ENCODE measurements around the gene TNFAIP8. TPM values are rescaled to one million over a fixed set of nuclear protein-coding genes. Genes with fewer than 3 reads are reported as not detected.

TNFAIP8 gene
- total and polyA plus RNA-seq, 11 donors: 3.6 to 30.8 (median 12.6) TPM

- intact Hi-C loops (cut with DNase I): loop anchor here in 1 of 10 donors (5.0 kb wide), 1 partner anchor 39 kb away; the partner anchor contains the start of gene TNFAIP8
- TF ChIP-seq POLR2A (IDR thresholded peaks at IDR 0.05): no peak
- TF ChIP-seq, protein P1, sequence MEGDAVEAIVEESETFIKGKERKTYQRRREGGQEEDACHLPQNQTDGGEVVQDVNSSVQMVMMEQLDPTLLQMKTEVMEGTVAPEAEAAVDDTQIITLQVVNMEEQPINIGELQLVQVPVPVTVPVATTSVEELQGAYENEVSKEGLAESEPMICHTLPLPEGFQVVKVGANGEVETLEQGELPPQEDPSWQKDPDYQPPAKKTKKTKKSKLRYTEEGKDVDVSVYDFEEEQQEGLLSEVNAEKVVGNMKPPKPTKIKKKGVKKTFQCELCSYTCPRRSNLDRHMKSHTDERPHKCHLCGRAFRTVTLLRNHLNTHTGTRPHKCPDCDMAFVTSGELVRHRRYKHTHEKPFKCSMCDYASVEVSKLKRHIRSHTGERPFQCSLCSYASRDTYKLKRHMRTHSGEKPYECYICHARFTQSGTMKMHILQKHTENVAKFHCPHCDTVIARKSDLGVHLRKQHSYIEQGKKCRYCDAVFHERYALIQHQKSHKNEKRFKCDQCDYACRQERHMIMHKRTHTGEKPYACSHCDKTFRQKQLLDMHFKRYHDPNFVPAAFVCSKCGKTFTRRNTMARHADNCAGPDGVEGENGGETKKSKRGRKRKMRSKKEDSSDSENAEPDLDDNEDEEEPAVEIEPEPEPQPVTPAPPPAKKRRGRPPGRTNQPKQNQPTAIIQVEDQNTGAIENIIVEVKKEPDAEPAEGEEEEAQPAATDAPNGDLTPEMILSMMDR (IDR thresholded peaks at IDR 0.05): no peak
- DNase-seq: no peak
- 90 to 94% (median 91%) methylated on average over 6 of the region's 6 CpGs for WGBS, 4 donors
- H3K4me1 ChIP-seq: peaks cover 0 to 56% (median 3%) of the 10 kb centered on the region in 12 donors
- H3K27ac ChIP-seq: peak overlapping the region in 1 of 12 donors; percentile 28
- H3K36me3 ChIP-seq: peaks cover 0 to 28% (median 4%) of the 10 kb centered on the region in 9 donors
- H3K9me3 ChIP-seq: no peaks in the 10 kb centered on the region
- H3K4me3 ChIP-seq: no peak overlapping the region
- no peaks in the 10 kb centered on the region for H3K27me3 ChIP-seq
- no peak for ATAC-seq
Observed at GRCh38 chr5:119396030-119396664, 40.3 kb downstream of the TNFAIP8 start.

DNA sequence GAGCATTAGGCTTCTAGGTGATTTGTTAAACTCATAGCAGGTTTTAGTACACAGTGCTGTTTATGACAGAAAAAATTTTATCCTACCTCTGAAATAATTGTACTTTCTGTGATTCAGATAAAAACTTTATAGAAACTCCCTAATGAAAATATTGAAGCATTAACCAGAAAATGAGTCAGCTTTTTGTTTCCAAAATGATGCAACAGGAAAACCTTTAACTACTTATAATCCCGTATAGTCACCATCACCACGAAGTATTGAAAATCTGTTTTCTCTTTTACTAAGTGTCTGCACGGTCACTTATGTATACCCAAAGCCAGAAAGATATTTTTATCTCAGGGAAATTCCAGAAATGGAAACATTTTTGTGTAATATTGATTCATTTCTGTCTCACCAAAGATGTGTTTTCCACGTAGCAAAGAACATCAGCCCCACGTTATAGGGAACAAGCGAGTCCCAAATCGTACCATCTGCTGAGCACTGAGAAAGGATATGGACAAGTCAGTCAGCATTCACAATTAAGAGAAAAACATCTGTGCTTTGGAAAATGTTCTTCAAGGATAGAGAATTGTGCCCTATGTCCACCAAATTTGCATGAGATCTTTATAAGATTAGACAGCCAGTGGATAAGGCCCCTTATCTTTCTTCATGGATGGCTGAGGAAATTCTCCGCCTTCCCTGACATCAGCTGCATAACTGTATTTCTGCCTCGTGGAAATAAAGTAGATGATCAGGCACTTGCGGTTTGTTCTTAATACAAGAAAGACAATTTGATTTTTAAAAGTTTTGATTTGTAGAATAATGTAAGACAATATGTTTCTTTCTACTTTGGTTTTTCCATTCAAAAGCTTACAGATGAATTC lies 41.9 kb downstream of the TNFAIP8 start:
- H3K4me1 ChIP-seq: peaks cover 0 to 55% (median 3%) of the 10 kb centered on the region in 12 donors
- no peaks in the 10 kb centered on the region for H3K9me3 ChIP-seq
- ATAC-seq: no peak
- TF ChIP-seq, protein P1 (IDR thresholded peaks at IDR 0.05): no peak
- TF ChIP-seq POLR2A (IDR thresholded peaks at IDR 0.05): no peak
- H3K27me3 ChIP-seq: no peaks in the 10 kb centered on the region
- no peak for DNase-seq
- intact Hi-C loops (cut with DNase I): loop anchor here in 1 of 10 donors (5.0 kb wide), 1 partner anchor 40 kb away; the partner anchor contains the start of gene TNFAIP8
- H3K27ac ChIP-seq: peak overlapping the region in 2 of 12 donors; percentile 34 to 60
- H3K36me3 ChIP-seq: peaks cover 0 to 23% (median 4%) of the 10 kb centered on the region in 9 donors
- H3K4me3 ChIP-seq: no peak overlapping the region
- WGBS, 4 donors: 62 to 76% (median 71%) methylated on average over 10 of the region's 10 CpGs

- H3K36me3 ChIP-seq: peaks cover 0 to 12% (median 0%) of the 10 kb centered on the region in 9 donors
Observed at GRCh38 chr5:119398727-119399466, 43.1 kb downstream of the TNFAIP8 start.

DNA sequence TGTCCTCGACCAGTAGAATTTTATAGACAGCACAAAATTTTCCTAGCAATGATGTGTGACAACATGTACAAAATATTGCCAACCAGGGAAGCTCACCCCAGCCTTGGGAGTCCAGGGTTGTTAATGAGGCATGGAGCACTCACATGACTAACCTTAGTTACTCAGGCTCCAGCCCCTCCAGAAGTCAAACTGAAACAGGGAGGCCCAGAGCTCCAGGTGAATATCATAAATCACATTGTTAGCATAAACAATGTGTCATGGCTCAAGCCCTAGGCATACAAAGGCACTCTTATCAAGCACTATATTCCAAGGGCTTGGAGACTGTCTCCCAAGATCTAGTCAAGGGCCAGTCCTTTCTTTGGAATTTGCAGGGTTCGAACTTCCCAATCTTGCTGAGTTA lies 44.4 kb downstream of the TNFAIP8 start:
- 75 to 94% (median 91%) methylated on average over 2 of the region's 2 CpGs for WGBS, 4 donors
- no peak for TF ChIP-seq POLR2A (IDR thresholded peaks at IDR 0.05)
- TF ChIP-seq, protein P1 (IDR thresholded peaks at IDR 0.05): no peak
- H3K27me3 ChIP-seq: no peaks in the 10 kb centered on the region
- no peaks in the 10 kb centered on the region for H3K9me3 ChIP-seq
- H3K4me1 ChIP-seq: peaks cover 0 to 53% (median 3%) of the 10 kb centered on the region in 12 donors
- intact Hi-C loops (cut with DNase I): loop anchor here in 1 of 10 donors (10.0 kb wide), 2 partner anchors 75 to 135 kb away; no protein-coding TSS in a partner anchor
- ATAC-seq: no peak
- no peak for DNase-seq
- peaks cover 0 to 2% (median 0%) of the 10 kb centered on the region in 9 donors for H3K36me3 ChIP-seq
- no peak overlapping the region for H3K4me3 ChIP-seq
- H3K27ac ChIP-seq: no peak overlapping the region

More at GRCh38 chr5:119398727-119399466, 43.1 kb downstream of the TNFAIP8 start:
- Histone ChIP-seq H3K27me3 (no peaks in the 10 kb centered on the region), H3K9me3 (no peaks in the 10 kb centered on the region), H3K4me3 (no peak overlapping the region), H3K27ac (peak overlapping the region in 8 of 12 donors; percentile 2 to 60 (median 37)), H3K4me1 (peaks cover 0 to 50% (median 3%) of the 10 kb centered on the region in 12 donors)
- 42 to 52% (median 51%) methylated on average over 11 to 12 of the region's 12 CpGs for WGBS, 4 donors
- DNase-seq (peak; percentile 48 to 83 (median 67)), ATAC-seq (peak; percentile 90 to 96 (median 92))
- intact Hi-C loops (cut with DNase I): loop anchor here in 1 of 10 donors (5.0 kb wide), 1 partner anchor 42 kb away; the partner anchor contains the start of gene TNFAIP8
- no peak for TF ChIP-seq POLR2A (IDR thresholded peaks at IDR 0.05)

Data from heart left ventricle (tissue), 16 donors.